GM21447 (cell line): Measurements from ENCODE around the gene FBXO40.
"Not testable (repeated sequence)": the region's sequence is repeated elsewhere in the genome, so short reads cannot be mapped to it uniquely, and the experiment has no call there.

ENCODE experiments used
- ATAC-seq: cut with Tn5 transposase; IDR thresholded peaks from one replicate; pipeline ENCODE4 v1.9.1; 2021; ENCODE audit not compliant: unreplicated experiment

Gene FBXO40

GRCh38 chr3:121592856-121593702, at the start of gene FBXO40:
TSS of gene FBXO40 (plus strand) at chr3:121593379. CDS start at chr3:121620576, 27,197 bp downstream.
- ATAC-seq: no peak

GRCh38 chr3:121545049-121545573, 48.1 kb upstream of the FBXO40 start:
- no peak for ATAC-seq

- ATAC-seq: peak; percentile 78
Measured at GRCh38 chr3:121545574-121546455, 47.4 kb upstream of the FBXO40 start, which contains the start of gene POLQ. TSS of gene POLQ (minus strand) at chr3:121545988. CDS start at chr3:121545877, 111 bp downstream.

GRCh38 chr3:121552379-121552778, 40.8 kb upstream of the FBXO40 start:
- no peak for ATAC-seq

GRCh38 chr3:121552797-121553196, 40.4 kb upstream of the FBXO40 start:
- ATAC-seq: no peak

GRCh38 chr3:121557426-121557934, 35.7 kb upstream of the FBXO40 start:
- ATAC-seq: no peak

GRCh38 chr3:121562148-121562547, 31.0 kb upstream of the FBXO40 start:
- no peak for ATAC-seq

GRCh38 chr3:121566773-121567172, 26.4 kb upstream of the FBXO40 start:
- ATAC-seq: no peak

- ATAC-seq: no peak
Measured at GRCh38 chr3:121567649-121568048, 25.5 kb upstream of the FBXO40 start, which contains the start of gene ARGFX. TSS of gene ARGFX (plus strand) at chr3:121567949. CDS start at chr3:121570714, 2,765 bp downstream.

- no peak for ATAC-seq
Measured at GRCh38 chr3:121574449-121574848, 18.7 kb upstream of the FBXO40 start.

GRCh38 chr3:121581691-121582090, 11.5 kb upstream of the FBXO40 start:
- ATAC-seq: no peak

- ATAC-seq: no peak
Measured at GRCh38 chr3:121584418-121584817, 8.8 kb upstream of the FBXO40 start.

- not testable (repeated sequence) for ATAC-seq
Measured at GRCh38 chr3:121593806-121594205, 627 bp downstream of the FBXO40 start.

GRCh38 chr3:121594850-121595249, 1.7 kb downstream of the FBXO40 start:
- no peak for ATAC-seq

- ATAC-seq: no peak
Measured at GRCh38 chr3:121595765-121596406, 2.7 kb downstream of the FBXO40 start.

- ATAC-seq: no peak
Measured at GRCh38 chr3:121598564-121598963, 5.4 kb downstream of the FBXO40 start.

- not testable (repeated sequence) for ATAC-seq
Measured at GRCh38 chr3:121599900-121600299, 6.7 kb downstream of the FBXO40 start.

GRCh38 chr3:121601212-121601812, 8.1 kb downstream of the FBXO40 start:
- no peak for ATAC-seq

- no peak for ATAC-seq
Measured at GRCh38 chr3:121604759-121605158, 11.6 kb downstream of the FBXO40 start.

- ATAC-seq: no peak
Measured at GRCh38 chr3:121606106-121606505, 12.9 kb downstream of the FBXO40 start.
